Measurements from ENCODE around the gene TLCD1. TPM values are rescaled to one million over a fixed set of nuclear protein-coding genes. Genes with fewer than 3 reads are reported as not detected.

Gene TLCD1
- total and polyA plus RNA-seq, 2 donors (not counting 1 experiment from before 2014, with no cell fraction given) = 0.49 to 3.1 TPM

DNA sequence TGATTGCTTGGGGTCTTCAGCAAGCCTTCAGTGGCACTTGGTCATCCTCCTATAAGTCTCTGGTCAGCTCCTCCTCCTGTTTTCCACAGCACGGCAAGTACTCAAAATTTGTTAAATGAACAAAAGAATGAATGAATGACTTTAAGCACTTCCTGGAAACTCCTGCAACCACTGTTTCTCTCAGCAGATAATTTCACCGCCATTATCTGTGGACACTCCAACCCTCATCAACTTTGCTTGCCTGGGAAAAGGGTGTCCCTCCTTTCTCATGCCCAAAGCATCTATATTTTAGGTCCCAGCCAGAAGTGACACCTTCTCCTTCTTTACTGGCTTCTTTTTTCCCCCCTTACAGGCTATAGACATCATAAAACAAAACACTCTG, 18.7 kb downstream of the TLCD1 start:
- H3K4me3 Mint-ChIP-seq = no peak overlapping the region
- Histone ChIP-seq H3K4me2 (replicated peaks; ENCODE audit: low read depth, low read length, poor library complexity, severe bottlenecking) (no peak overlapping the region), H3K4me3 (ENCODE audit: control extremely low read depth in 1 of 5, extremely low read depth in 1 of 5, insufficient read depth in 1 of 5, low read depth in 2 of 5, low read length in 4 of 5) (no peak overlapping the region), H3K36me3 (replicated peaks in 1 of 2; ENCODE audit: control extremely low read depth in 1 of 2, control insufficient read depth in 1 of 2, extremely low read depth in 1 of 2, insufficient read depth in 2 of 2, low read length in 1 of 2) (peaks cover 0 to 16% of the 10 kb centered on the region in 2 experiments), H3K79me2 (ENCODE audit: control insufficient read depth, insufficient read depth, low read length) (no peaks in the 10 kb centered on the region), H4K20me1 (ENCODE audit: control insufficient read depth, insufficient read depth, low read length, poor library complexity, severe bottlenecking) (no peaks in the 10 kb centered on the region), H3K27ac (ENCODE audit: low read length in 2 of 2) (no peak overlapping the region), H3K27me3 (replicated peaks in 1 of 4; ENCODE audit: control extremely low read depth in 1 of 4, control insufficient read depth in 3 of 4, insufficient read depth in 4 of 4, low read length in 3 of 4) (no peaks in the 10 kb centered on the region), H3K9me3 (ENCODE audit: control extremely low read depth in 1 of 3, control insufficient read depth in 2 of 3, insufficient read depth in 1 of 3, low read length in 2 of 3) (no peaks in the 10 kb centered on the region), H3K4me1 (ENCODE audit: control insufficient read depth in 2 of 2, insufficient read depth in 2 of 2, low read length in 2 of 2) (peaks cover 5 to 12% of the 10 kb centered on the region in 2 donors), H2AFZ (ENCODE audit: insufficient read depth, low read depth, low read length, poor library complexity, severe bottlenecking) (no peak overlapping the region), H3K9ac (ENCODE audit: low read length) (no peak overlapping the region)
- TF ChIP-seq, protein P1, sequence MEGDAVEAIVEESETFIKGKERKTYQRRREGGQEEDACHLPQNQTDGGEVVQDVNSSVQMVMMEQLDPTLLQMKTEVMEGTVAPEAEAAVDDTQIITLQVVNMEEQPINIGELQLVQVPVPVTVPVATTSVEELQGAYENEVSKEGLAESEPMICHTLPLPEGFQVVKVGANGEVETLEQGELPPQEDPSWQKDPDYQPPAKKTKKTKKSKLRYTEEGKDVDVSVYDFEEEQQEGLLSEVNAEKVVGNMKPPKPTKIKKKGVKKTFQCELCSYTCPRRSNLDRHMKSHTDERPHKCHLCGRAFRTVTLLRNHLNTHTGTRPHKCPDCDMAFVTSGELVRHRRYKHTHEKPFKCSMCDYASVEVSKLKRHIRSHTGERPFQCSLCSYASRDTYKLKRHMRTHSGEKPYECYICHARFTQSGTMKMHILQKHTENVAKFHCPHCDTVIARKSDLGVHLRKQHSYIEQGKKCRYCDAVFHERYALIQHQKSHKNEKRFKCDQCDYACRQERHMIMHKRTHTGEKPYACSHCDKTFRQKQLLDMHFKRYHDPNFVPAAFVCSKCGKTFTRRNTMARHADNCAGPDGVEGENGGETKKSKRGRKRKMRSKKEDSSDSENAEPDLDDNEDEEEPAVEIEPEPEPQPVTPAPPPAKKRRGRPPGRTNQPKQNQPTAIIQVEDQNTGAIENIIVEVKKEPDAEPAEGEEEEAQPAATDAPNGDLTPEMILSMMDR (IDR thresholded peaks at IDR 0.05) = no peak
- TF ChIP-seq EZH2 (IDR thresholded peaks at IDR 0.05; ENCODE audit: borderline replicate concordance, insufficient read depth, low read depth, low read length, poor library complexity, severe bottlenecking) = no peak
- no peaks in the 10 kb centered on the region for H3K9me3 Mint-ChIP-seq (ENCODE audit: insufficient read depth)
- ATAC-seq (ENCODE audit: low read depth) = no peak
- H3K4me1 Mint-ChIP-seq = peaks cover 12% of the 10 kb centered on the region
- ChIA-PET POLR2A (interaction anchor here (1.4 kb wide), 1 partner anchor 12 kb away, joined by 4 read pairs; the partner anchor contains the start of gene RPL23A), CTCF (interaction anchor here (0.8 kb wide), 1 partner anchor 19 kb away, joined by 4 read pairs; the partner anchor contains the start of gene TLCD1)
- DNase-seq = no peak
- no peak overlapping the region for H3K27ac Mint-ChIP-seq
- 90% methylated on average over 1 of the region's 2 CpGs for WGBS (ENCODE audit: insufficient coverage)
- intact Hi-C loops (cut with micrococcal nuclease) = no loop called here
- no peaks in the 10 kb centered on the region for H3K27me3 Mint-ChIP-seq

GRCh38 chr17:28706471-28707338, 19.3 kb downstream of the TLCD1 start:
- Histone ChIP-seq H3K9me3 (ENCODE audit: control extremely low read depth in 1 of 3, control insufficient read depth in 2 of 3, insufficient read depth in 1 of 3, low read length in 2 of 3) (no peaks in the 10 kb centered on the region), H3K79me2 (ENCODE audit: control insufficient read depth, insufficient read depth, low read length) (no peaks in the 10 kb centered on the region), H3K27ac (ENCODE audit: low read length in 2 of 2) (no peak overlapping the region), H3K36me3 (replicated peaks in 1 of 2; ENCODE audit: control extremely low read depth in 1 of 2, control insufficient read depth in 1 of 2, extremely low read depth in 1 of 2, insufficient read depth in 2 of 2, low read length in 1 of 2) (peaks cover 0 to 22% of the 10 kb centered on the region in 2 experiments), H3K9ac (ENCODE audit: low read length) (no peak overlapping the region), H3K4me3 (ENCODE audit: control extremely low read depth in 1 of 5, extremely low read depth in 1 of 5, insufficient read depth in 1 of 5, low read depth in 2 of 5, low read length in 4 of 5) (no peak overlapping the region), H3K27me3 (replicated peaks in 1 of 4; ENCODE audit: control extremely low read depth in 1 of 4, control insufficient read depth in 3 of 4, insufficient read depth in 4 of 4, low read length in 3 of 4) (no peaks in the 10 kb centered on the region), H4K20me1 (ENCODE audit: control insufficient read depth, insufficient read depth, low read length, poor library complexity, severe bottlenecking) (no peaks in the 10 kb centered on the region), H2AFZ (ENCODE audit: insufficient read depth, low read depth, low read length, poor library complexity, severe bottlenecking) (no peak overlapping the region), H3K4me1 (ENCODE audit: control insufficient read depth in 2 of 2, insufficient read depth in 2 of 2, low read length in 2 of 2) (peaks cover 2 to 7% of the 10 kb centered on the region in 2 donors), H3K4me2 (replicated peaks; ENCODE audit: low read depth, low read length, poor library complexity, severe bottlenecking) (no peak overlapping the region)
- no peak for TF ChIP-seq EZH2 (IDR thresholded peaks at IDR 0.05; ENCODE audit: borderline replicate concordance, insufficient read depth, low read depth, low read length, poor library complexity, severe bottlenecking)
- TF ChIP-seq, protein P1 (IDR thresholded peaks at IDR 0.05) = no peak
- CTCF ChIA-PET = interaction anchor here (0.8 kb wide), 1 partner anchor 20 kb away, joined by 4 read pairs; the partner anchor contains the start of gene TLCD1
- 100% methylated on average over 3 of the region's 7 CpGs for WGBS (ENCODE audit: insufficient coverage)
- no peak for ATAC-seq (ENCODE audit: low read depth)
- Mint-ChIP-seq H3K27me3 (no peaks in the 10 kb centered on the region), H3K4me1 (peaks cover 6% of the 10 kb centered on the region), H3K27ac (no peak overlapping the region), H3K9me3 (ENCODE audit: insufficient read depth) (no peaks in the 10 kb centered on the region), H3K4me3 (no peak overlapping the region)
- POLR2A ChIA-PET = interaction anchor here (1.4 kb wide), 1 partner anchor 13 kb away, joined by 4 read pairs; the partner anchor contains the start of gene RPL23A
- no peak for DNase-seq
- intact Hi-C loops (cut with micrococcal nuclease) = no loop called here
